H1 (cell line): ENCODE results near the gene TET2. TPM values are rescaled to one million over a fixed set of nuclear protein-coding genes. Genes with fewer than 3 reads are reported as not detected.

ENCODE experiments used
- CBX5 ChIP-seq: fragments of 300-800, 300-1000 bp; sonication (generic); IDR thresholded peaks from 2 replicates; pipeline ENCODE4 v1.7.1; 2016; ENCODE audit warnings: antibody characterized with exemption, low read length, low read depth
- CBX8 ChIP-seq: fragments of 300-800, 300-1000 bp; sonication (generic); IDR thresholded peaks from 2 replicates; pipeline ENCODE4 v1.7.1; 2016; ENCODE audit warnings: low read depth, low read length, borderline replicate concordance
- JUN ChIP-seq: IDR thresholded peaks from 2 replicates; pipeline ENCODE4 v1.6.1; 2011; ENCODE audit warnings: low read depth, mild to moderate bottlenecking, improper control_type of control experiment, low read length
- SIX5 ChIP-seq: IDR thresholded peaks from 2 replicates; pipeline ENCODE4 v1.6.1; 2011; ENCODE audit warnings: mild to moderate bottlenecking, low read depth, low read length
- SP2 ChIP-seq: IDR thresholded peaks from 2 replicates; pipeline ENCODE4 v1.6.1; 2012; ENCODE audit warnings: mild to moderate bottlenecking, low read length, inconsistent platforms
- polyA plus RNA-seq, 7 experiments: library from polyadenylated mRNA; depleted of rRNA in 3 of 7; stranded (reverse) in 5 of 7; unstranded in 2 of 7; fragments of >200 nt in 5 of 7; fragments of 200-250 nt in 2 of 7; gene quantifications; 1 replicate in 5 of 7; 2 replicates in 1 of 7; 4 replicates in 1 of 7; pipeline versions ENCODE4 v1.2.1 to v1.2.3, GENCODE V29; 2011 to 2013; ENCODE audit warnings: missing spikeins in 2 of 7, mixed read lengths in 2 of 7
- total RNA-seq: library from RNA; stranded (reverse); fragmentation: NEBNext Ultra II Directional; extraction: Animal tissue kit (Norgen Biotek cat#: 25700); gene quantifications from 2 replicates; pipeline ENCODE4 v1.2.1, GENCODE V29; 2021

TET2 gene
- total and polyA plus RNA-seq, 2 of the 8 experiments (the other 6 are each of a cell fraction or from before 2014, with no cell fraction given): 1.0 to 2.6 TPM

DNA sequence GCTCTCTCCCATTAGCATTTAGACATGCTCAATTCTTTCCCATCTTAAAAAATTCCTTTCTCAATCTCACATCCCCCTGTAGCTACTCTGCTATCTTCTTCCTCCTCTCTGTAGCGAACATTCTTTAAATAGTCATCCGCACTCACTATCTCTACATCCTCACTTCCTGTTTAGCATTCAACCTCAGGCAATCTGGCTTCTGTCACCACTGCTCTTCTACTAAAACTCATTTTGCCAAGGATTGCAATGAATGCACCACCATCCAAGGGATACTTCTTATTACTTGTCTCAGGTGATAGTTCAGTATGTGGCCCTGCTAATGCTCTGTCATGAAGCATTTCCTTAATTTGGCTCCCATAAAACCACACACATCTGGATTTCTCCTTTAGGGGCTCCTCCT, 10.9 kb upstream of the TET2 start (continued):
- TF ChIP-seq CBX8: no peak
- no peak for TF ChIP-seq JUN
- TF ChIP-seq CBX5: no peak
- no peak for TF ChIP-seq SP2
- TF ChIP-seq SIX5: no peak
